NCI-H2171 (cell line): Measurements from ENCODE around the gene DNAJC2.
"Not testable (repeated sequence)": the region's sequence is repeated elsewhere in the genome, so short reads cannot be mapped to it uniquely, and the experiment has no call there.

Experiments used
- DNase-seq: peaks from one replicate; lab custom pipeline; 2025; lab: John Stamatoyannopoulos, UW

DNAJC2 gene

GRCh38 chr7:103341466-103341865 is 3.1 kb downstream of the DNAJC2 start:
- no peak for DNase-seq

GRCh38 chr7:103338864-103339263 is 5.7 kb downstream of the DNAJC2 start:
- no peak for DNase-seq

GRCh38 chr7:103336761-103337160 is 7.8 kb downstream of the DNAJC2 start:
- no peak for DNase-seq

- no peak for DNase-seq
Measured at GRCh38 chr7:103325744-103326143, 18.8 kb downstream of the DNAJC2 start.

- DNase-seq: no peak
Measured at GRCh38 chr7:103317009-103317408, 27.6 kb downstream of the DNAJC2 start.

- no peak for DNase-seq
Measured at GRCh38 chr7:103316380-103316941, 28.1 kb downstream of the DNAJC2 start.

GRCh38 chr7:103314852-103315251 is 29.7 kb downstream of the DNAJC2 start:
- no peak for DNase-seq

GRCh38 chr7:103307503-103308231 is 36.9 kb downstream of the DNAJC2 start:
- DNase-seq: no peak

GRCh38 chr7:103301441-103301840 is 43.1 kb downstream of the DNAJC2 start:
- DNase-seq: no peak

- DNase-seq: no peak
Measured at GRCh38 chr7:103299660-103300059, 44.9 kb downstream of the DNAJC2 start.

- no peak for DNase-seq
Measured at GRCh38 chr7:103297837-103298179, 46.8 kb downstream of the DNAJC2 start.

GRCh38 chr7:103296901-103297836 is 47.4 kb downstream of the DNAJC2 start, which contains the start of gene PMPCB:
TSS of gene PMPCB (plus strand) at chr7:103297435. CDS start at chr7:103297460, 25 bp downstream.
- DNase-seq: peak; percentile 83

- DNase-seq: no peak
Measured at GRCh38 chr7:103293526-103293925, 51.0 kb downstream of the DNAJC2 start.

GRCh38 chr7:103292122-103292521 is 52.4 kb downstream of the DNAJC2 start:
- DNase-seq: no peak

GRCh38 chr7:103282802-103283427 is 61.7 kb downstream of the DNAJC2 start:
- not testable (repeated sequence) for DNase-seq

- DNase-seq: not testable (repeated sequence)
Measured at GRCh38 chr7:103280803-103281155, 63.8 kb downstream of the DNAJC2 start.

GRCh38 chr7:103279963-103280802 is 64.4 kb downstream of the DNAJC2 start:
- DNase-seq: peak; percentile 73

- peak; percentile 26 for DNase-seq
Measured at GRCh38 chr7:103279636-103279962, 65.0 kb downstream of the DNAJC2 start.

- not testable (repeated sequence) for DNase-seq
Measured at GRCh38 chr7:103278195-103278594, 66.4 kb downstream of the DNAJC2 start.

GRCh38 chr7:103274867-103275266 is 69.7 kb downstream of the DNAJC2 start:
- not testable (repeated sequence) for DNase-seq

- DNase-seq: not testable (repeated sequence)
Measured at GRCh38 chr7:103273374-103273773, 71.2 kb downstream of the DNAJC2 start.
